IPS-NIHi11 (cell line): ENCODE measurements around the gene CCDC146.
"Not testable (repeated sequence)": the region's sequence is repeated elsewhere in the genome, so short reads cannot be mapped to it uniquely, and the experiment has no call there.

Experiments
- DNase-seq: peaks from one replicate; pipeline ENCODE4 v3.0.0; 2012; ENCODE audit warnings: mixed read lengths, low spot score

Gene CCDC146, protein sequence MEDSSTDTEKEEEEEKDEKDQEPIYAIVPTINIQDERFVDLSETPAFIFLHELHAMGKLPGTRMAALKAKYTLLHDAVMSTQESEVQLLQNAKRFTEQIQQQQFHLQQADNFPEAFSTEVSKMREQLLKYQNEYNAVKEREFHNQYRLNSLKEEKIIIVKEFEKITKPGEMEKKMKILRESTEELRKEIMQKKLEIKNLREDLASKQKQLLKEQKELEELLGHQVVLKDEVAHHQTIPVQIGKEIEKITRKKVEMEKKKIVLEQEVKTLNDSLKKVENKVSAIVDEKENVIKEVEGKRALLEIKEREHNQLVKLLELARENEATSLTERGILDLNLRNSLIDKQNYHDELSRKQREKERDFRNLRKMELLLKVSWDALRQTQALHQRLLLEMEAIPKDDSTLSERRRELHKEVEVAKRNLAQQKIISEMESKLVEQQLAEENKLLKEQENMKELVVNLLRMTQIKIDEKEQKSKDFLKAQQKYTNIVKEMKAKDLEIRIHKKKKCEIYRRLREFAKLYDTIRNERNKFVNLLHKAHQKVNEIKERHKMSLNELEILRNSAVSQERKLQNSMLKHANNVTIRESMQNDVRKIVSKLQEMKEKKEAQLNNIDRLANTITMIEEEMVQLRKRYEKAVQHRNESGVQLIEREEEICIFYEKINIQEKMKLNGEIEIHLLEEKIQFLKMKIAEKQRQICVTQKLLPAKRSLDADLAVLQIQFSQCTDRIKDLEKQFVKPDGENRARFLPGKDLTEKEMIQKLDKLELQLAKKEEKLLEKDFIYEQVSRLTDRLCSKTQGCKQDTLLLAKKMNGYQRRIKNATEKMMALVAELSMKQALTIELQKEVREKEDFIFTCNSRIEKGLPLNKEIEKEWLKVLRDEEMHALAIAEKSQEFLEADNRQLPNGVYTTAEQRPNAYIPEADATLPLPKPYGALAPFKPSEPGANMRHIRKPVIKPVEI

GRCh38 chr7:77121860-77122681 lies at the start of gene CCDC146:
TSS of gene CCDC146 (plus strand) at chr7:77122615. CDS start at chr7:77167669, 45,054 bp downstream.
- DNase-seq: peak; percentile 88

- DNase-seq: not testable (repeated sequence)
Observed at GRCh38 chr7:77074786-77075396, 47.5 kb upstream of the CCDC146 start.

DNA sequence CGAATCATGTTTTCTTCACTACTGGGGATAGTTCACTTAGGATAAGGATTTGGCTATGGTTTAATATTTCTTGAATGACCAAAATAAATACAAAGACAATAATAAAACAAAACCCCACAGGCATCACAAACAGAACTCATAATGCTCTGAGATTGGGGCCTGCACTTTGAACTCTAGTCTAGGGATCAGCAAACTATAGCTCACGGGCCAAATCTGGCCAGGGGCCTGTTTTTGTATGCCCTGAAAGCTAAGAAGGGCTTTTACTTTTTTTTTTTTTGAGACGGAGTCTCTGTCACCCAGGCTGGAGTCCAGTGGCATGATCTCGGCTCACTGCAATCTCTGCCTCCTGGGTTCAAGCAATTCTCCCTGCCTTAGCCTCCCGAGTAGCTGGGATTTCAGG lies 45.4 kb upstream of the CCDC146 start:
- DNase-seq: not testable (repeated sequence)

GRCh38 chr7:77079112-77079511 lies 43.3 kb upstream of the CCDC146 start:
- not testable (repeated sequence) for DNase-seq

DNA sequence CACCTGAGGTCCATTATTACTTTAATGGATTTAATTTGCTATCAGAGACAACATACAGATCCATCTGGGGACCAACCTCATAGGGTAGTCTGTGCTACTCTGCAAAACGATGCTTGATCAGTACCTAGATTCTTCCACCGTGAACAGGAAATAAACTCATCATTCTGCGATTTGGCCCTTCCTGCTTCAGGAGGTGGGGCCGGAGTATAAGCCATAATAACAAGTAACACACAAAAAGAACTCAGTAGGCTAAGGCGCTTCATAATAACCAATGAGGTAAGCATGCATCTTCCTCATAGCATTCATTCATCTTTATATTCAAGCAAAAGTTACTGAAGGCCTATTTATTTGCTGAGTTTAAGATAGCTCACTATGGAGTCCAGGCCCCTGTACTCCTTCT lies 42.8 kb upstream of the CCDC146 start:
- not testable (repeated sequence) for DNase-seq

DNA sequence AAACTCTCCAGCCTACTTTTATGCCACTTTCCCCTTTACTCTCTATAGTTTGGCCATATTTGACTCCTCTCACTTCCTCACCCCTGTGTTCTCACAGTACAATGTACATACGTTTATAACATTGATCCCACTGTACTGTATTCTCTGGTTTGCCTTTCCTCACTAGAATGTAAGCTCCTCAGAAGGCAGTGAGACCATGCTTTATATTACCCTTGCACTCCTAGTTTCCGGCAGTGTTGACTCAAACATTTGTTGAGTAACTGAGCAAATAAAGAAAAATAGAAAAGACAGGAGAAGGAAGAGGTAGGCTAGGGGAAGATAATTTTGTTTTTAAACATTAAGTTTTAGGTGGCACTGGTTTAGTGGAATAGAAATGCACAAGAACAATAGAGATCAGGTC lies 42.2 kb upstream of the CCDC146 start:
- not testable (repeated sequence) for DNase-seq

- not testable (repeated sequence) for DNase-seq
Observed at GRCh38 chr7:77082192-77082591, 40.2 kb upstream of the CCDC146 start.

DNA sequence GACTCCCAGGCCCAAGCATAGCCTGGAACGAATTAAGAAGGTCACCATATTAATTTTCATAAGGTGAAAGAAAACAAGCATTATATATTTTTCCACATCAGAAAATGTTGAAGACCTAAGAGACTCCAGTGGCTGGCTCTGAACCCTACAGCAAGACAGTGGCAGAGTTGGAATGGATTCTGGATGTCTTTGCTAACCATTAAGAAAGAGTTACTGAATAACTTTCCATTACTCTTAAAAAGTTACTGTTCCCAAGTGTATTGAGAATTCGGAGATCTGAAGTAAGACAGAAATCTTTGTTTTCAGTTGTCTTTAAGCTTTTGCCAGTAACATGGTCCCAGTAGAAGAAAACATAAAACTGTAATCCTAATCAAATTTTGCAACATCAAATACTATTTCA lies 30.1 kb upstream of the CCDC146 start:
- not testable (repeated sequence) for DNase-seq

- DNase-seq: not testable (repeated sequence)
Observed at GRCh38 chr7:77100501-77100900, 21.9 kb upstream of the CCDC146 start.

- not testable (repeated sequence) for DNase-seq
Observed at GRCh38 chr7:77101187-77101586, 21.2 kb upstream of the CCDC146 start.

DNA sequence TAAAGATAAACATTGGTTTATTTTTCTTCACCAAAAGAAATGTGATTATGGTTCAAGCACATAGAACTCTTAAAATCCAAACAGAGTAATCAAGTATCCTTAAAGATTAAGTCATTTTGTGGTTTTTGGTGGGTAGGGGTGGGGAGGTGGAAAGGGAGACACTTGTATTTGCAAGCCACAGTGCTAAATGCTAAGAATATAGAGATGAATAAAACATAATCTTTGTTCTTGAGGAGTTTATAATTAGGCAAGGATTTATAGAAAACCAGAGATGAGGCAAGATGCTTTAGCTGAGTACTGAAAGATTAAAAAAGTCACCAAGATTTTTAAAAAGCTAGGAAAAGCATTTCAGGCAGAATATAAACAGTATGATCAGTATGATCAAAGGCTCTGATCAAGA lies 19.7 kb upstream of the CCDC146 start:
- DNase-seq: not testable (repeated sequence)

GRCh38 chr7:77105904-77106303 lies 16.5 kb upstream of the CCDC146 start:
- DNase-seq: not testable (repeated sequence)

GRCh38 chr7:77107659-77108058 lies 14.8 kb upstream of the CCDC146 start:
- DNase-seq: not testable (repeated sequence)

- not testable (repeated sequence) for DNase-seq
Observed at GRCh38 chr7:77108362-77108761, 14.1 kb upstream of the CCDC146 start.

- not testable (repeated sequence) for DNase-seq
Observed at GRCh38 chr7:77112719-77113306, 9.6 kb upstream of the CCDC146 start.

DNA sequence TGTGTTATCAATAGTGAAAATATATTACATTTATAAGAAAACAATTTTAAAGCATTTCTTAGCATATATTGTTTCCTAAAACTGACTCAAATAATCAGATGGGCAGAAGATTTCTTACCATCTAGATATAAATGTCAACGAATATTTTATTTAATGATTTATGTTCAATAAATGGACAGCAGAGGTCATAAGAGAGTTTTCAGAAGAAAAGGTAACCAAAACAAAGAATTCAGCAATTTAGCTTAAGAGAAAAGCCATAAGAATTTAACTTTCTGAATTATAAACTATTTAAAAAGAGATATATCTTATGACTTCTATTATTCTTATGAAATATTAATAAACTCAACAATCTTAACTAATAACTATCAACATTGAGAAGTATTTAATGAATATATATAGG lies 3.1 kb downstream of the CCDC146 start:
- not testable (repeated sequence) for DNase-seq

DNA sequence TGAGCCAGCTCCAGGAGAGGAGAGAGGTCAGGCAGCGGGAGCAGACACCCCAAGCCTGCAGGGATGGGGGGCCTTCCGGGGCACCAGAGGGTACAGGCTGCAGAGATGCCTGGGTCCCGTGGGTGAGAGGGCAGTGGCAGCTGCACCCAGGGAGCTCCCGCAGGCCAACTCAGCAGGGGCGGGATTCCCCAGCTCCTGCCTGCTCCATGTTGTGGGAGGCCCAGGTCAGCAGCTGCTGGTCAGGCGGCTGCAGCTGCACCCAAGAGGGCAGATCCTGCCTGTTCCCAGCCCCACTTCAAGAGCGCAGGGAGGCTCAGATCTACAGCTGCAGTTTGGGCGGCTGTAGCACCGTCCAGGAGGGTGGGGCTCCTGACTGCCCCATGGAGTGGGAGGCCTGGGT lies 4.6 kb downstream of the CCDC146 start:
- DNase-seq: not testable (repeated sequence)

DNA sequence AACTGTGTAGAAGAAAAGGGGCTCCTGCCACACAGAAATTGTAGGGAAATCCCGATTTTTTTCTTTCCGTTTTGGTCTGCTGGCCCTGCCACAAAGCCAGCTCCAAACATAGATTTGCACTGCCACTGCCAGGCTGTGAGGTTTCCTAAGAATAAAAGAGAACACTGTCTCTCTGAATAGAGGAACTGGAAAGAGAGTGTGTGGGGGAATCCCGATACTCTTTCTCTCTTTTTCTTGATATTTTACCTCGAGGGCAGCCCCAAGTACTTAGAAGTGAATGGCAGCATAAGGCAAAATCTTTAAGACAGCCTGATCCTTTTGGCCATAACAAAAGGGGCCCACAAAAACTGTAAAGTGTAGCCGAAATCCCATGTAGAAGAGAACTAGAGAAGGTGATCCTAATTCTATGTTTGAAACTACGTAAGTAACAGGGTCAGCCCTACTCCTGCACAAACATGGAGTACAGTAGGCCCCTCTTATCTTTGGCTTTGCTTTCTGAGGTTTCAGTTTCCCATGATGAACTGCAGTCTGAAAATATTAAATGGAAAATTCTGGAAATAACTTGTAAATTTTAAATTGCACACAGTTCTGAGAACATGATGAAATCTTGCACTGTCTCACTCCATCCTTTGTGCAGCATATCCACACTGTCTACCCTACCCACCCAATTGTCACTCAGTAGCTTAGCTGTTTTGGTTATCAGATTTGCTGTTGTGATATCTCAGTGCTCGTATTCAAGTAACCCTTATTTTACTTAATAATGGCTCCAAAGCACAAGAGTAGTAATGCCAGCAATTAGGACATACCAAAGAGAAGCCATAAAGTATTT lies 6.4 kb downstream of the CCDC146 start:
- DNase-seq: not testable (repeated sequence)

GRCh38 chr7:77131781-77132180 lies 9.4 kb downstream of the CCDC146 start:
- DNase-seq: not testable (repeated sequence)

DNA sequence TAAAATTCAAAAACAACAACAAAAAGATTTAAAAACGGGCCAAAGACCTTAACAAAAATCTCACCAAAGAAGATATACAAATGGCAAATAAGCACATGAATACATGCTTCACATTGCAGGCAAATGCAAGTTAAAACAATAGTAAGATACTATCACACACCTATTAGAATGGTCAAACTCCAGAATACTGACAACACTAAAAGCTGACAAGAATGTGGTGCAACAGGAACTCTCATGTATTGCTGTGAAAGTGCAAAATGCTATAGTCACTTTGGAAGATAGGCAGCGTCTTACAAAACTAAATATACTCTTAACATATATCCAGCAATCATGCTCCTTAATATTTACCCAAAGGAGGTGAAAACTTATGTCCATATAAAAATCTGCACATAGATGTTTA lies 16.3 kb downstream of the CCDC146 start:
- DNase-seq: not testable (repeated sequence)
